ENCODE measurements around the gene SOS1.
A peak's percentile ranks its signal among the peaks of the same experiment; 100 is the strongest.
"Not testable (repeated sequence)": the region's sequence is repeated elsewhere in the genome, so short reads cannot be mapped to it uniquely, and the experiment has no call there.

Gene SOS1

DNA sequence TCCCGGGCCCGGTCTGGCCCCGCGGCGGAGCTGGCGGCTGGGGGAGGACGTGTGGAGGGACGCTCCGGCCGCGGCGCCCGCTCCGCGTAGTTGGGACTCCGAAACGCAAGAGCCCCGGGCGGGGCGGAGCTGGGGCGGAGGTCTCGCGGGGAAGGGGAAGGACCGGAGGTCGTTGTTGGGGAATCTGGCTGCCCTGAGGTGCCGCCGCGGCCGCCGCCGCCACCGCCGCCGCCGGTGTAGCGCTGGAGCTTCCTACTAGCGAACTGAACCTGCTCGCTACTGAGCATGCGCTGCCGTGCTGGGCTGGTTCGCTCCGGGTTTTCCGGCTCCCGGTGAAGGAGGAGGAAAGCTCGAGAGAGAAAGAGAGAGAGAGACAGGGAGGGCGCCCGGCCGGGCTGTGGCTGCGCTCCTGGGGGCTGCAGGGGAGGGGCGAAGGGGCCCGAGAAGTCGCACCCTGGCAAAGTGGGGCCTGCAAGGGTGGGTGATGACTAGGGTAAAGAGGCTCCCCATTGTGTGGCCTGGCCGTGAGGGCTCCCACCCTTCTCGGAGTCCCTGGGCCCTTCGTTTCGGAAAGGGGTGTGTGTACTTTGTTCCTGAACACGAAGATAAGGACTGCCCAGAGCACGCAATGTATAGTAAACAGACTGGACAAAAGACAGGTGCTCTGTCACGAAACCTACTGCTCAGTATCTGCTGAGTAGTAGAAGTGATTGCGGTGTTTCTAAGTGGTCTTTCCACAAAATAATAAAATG lies at the start of gene SOS1:
Gene SOS1 (minus strand): TSS at position 281 of the 752 bp plus-strand sequence. CDS start 629 bp downstream, outside the sequence.
- peak; percentile 85 to 92 for DNase-seq

DNA sequence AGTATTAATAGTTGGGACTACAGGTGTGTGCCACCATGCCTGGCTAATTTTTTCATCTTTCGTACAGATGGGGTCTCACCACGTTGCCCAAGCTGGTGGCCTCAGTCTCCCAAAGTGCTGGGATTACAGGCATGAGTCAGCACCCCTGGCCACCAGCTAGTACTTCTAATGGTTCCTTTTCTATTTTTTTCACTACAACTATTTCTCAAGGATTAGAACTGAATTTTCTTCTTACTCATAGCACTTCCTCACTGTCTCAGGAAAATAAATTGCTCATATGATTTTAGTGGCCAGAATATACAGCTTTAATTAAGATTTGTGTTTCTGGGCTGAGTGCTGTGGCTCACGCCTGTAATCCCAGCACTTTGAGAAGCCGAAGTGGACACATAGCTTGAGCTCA lies 43.2 kb upstream of the SOS1 start:
- DNase-seq, result no peak

DNA sequence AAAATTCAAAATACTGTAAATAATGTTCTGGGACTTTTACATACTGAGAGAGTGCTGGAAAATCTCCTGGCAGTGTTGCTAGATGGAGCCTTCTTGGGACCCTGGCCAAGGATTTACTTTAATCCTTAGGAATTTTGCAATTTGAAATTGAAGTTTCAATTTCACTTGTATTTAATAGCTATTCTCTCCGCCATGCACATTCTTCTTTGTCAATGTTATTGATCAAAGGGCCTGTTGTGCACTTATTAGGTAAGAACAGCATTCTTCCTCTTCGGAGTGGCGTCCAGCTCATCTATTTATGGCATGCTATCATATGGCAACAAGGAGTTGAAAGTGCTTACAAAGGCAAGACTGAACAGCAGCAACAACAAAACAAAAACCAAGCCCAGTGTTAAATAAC lies 40.1 kb upstream of the SOS1 start:
- no peak for DNase-seq

- no peak for DNase-seq
These were observed 38.4 kb upstream of the SOS1 start for GRCh38 chr2:39159283-39159682.

DNA sequence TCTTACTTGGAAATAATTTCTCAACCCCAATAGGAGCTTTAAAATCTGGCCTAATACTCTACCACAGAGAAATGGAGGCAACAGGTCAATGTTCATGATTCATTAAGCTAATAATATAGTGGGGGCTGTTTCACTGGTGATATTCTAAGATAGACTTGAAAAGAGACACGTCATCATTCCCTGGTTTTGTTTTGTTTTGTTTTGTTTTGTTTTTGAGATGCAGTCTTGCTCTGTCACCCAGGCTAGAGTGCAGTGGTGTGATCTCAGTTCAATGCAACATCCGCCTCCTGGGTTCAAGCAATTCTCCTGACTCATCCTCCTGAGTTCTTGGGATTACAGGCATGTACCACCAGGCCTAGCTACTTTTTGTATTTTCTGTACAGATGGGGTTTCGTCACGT lies 37.5 kb upstream of the SOS1 start:
- no peak for DNase-seq

- DNase-seq, result no peak
These were observed 36.0 kb upstream of the SOS1 start for GRCh38 chr2:39156846-39157245.

DNA sequence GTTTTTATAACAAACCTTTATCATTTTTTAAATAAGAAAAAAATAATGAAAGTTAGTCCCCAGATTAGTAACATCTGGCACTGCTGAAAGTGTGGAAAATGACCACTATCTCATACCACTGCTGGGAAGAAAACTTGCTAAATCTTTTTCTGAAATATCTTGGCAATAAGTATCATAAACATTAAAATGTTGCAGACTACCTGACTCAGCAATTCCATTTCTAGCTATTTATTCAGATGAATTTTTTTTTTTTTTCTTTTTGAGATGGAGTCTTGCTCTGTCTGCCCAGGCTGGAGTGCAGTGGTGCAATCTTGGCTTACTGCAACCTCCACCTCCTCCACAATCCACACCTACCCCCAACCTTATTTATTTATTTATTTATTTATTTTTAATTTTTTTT lies 35.3 kb upstream of the SOS1 start:
- DNase-seq, result no peak

GRCh38 chr2:39155573-39155972 lies 34.7 kb upstream of the SOS1 start:
- DNase-seq, result not testable (repeated sequence)

DNA sequence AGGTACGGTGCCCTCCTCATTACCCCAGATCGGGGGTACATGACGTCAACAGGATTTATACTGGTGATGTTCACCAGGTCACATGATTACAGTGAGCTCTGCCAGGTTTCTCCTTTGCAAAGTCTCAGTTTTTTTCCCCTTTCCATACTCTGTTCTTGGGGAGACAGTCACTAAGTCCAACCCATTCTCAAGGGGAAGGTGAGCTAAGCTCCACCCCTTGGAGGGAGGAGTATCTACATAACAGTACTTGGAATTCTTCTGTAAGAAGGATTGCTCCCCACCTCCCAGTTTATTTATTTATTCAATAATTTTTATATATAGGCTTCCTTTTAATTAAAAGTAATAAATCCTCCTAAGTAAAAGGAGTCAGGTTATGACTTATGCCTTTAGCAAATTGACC lies 34.1 kb upstream of the SOS1 start:
- no peak for DNase-seq

GRCh38 chr2:39153312-39153711 lies 32.5 kb upstream of the SOS1 start:
- no peak for DNase-seq

- DNase-seq, result no peak
These were observed 31.7 kb upstream of the SOS1 start for GRCh38 chr2:39152504-39152903.

- no peak for DNase-seq
These were observed 30.1 kb upstream of the SOS1 start for GRCh38 chr2:39150890-39151497.

GRCh38 chr2:39150102-39150562 lies 29.3 kb upstream of the SOS1 start:
- no peak for DNase-seq

GRCh38 chr2:39146630-39147029 lies 25.8 kb upstream of the SOS1 start:
- no peak for DNase-seq

DNA sequence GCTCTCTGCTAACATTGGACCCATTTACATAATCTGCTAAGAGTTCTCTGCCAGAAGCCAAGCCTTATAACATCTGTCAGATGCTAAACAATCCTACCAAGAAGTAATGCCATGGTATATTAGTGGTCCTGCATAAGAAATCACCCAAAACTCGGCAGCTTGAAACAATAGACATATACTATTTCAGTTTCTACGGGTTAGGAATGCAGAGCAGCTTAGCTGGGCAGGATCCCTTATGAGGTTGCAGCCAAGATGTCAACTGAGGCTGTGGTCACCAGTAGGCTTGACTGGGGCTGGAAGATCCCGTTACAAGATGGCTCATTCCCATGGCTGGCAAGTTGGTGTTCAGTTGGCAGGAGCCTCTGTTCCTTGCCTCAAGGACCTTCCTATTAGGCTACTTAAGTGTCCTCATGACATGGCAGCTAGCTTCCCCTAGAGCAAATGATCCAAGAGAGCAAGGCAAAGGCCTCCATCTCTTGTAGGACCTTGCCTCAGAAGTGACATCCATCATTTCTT lies 25.1 kb upstream of the SOS1 start:
- DNase-seq, result no peak

GRCh38 chr2:39144416-39144815 lies 23.6 kb upstream of the SOS1 start:
- no peak for DNase-seq

DNA sequence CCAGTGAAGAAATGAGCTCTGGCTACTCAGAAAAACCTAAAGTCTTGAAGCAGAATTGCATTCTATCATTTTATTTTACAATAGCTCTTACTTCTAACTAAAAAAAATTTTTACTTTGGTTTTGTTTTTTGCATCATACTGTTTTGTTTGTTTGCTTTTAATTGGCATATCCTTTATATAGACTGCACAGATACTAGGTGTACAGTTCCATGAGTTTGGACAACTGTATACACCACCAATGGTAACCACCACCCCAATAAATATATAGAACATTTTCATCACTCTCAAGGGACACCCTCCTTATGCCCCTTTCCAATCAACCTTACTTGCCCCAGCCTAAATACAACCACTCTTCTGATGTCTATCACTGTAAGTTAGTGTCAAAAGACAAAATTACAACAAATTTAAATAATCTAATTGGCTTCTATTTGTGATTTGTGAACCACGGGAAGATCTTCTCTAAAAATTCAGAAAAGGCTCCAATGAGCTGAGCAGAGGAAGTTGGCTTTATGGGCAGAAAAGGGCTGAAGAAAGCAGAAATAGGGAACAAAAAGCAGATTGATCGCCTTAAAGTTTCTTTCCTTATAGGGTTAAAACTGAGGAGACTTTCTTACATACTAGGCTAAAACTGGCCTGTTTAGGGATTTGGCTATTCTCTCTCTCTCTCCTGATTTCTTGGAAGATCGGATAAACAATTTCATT lies 22.2 kb upstream of the SOS1 start:
- no peak for DNase-seq

GRCh38 chr2:39141334-39142271 lies 20.8 kb upstream of the SOS1 start:
- no peak for DNase-seq

- DNase-seq, result not testable (repeated sequence)
These were observed 20.1 kb upstream of the SOS1 start for GRCh38 chr2:39140948-39141333.

DNA sequence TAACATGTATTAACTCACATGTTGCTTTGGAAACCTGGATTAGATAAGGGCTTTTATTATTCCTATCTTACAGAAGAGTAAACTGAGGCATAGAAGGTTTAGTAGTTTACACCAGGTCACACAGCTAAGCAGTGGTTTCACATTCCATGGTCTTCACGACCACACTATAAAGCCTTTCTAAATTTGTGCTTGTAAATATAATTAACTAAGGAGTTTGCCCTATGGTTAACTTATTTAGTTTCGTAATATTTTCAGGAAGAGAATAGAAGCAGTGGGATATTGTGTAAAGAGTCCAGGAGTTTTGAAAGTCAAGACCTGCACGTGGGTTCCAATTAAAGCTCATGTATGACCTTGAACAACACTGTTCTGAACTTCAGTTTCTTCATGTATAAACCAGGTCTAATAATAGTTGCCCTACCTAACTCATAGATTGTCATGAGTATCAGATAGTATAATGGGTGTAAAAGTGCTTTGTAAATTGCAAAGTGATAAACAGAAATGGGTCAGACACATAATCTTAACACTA lies 19.5 kb upstream of the SOS1 start:
- DNase-seq, result no peak

DNA sequence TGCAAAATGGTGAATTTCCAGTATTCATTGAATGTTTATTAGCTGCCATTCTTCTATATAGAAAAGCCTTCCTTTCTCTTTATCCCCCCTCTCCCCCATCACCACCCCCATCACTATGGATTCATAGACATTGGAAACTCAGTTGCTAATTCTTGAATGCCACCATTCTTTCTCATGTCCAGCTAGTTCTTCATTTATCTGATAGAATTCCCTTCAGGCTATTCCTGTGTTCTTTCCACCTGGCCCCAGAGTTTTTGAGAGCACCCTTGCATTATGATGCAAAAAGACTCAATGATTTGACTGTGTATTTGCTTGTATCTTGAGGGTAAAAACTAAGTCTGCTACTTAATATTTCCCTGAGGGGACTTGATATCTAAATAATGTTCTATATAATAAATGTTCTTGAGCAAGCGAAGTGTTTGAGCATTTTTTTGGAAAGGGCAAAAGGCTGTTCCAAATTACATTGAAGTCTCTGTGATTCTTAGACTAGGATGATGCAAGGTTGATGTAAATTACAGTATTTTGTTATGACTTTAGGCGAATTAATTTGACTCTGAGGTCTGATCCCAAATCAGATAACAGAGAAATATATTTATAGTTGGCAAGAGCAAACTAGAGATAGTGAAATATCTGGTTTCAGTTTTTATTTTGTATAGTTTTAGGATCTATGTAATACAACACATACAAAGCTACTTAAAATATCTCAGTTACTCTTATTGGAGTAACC lies 18.8 kb upstream of the SOS1 start:
- no peak for DNase-seq

DNA sequence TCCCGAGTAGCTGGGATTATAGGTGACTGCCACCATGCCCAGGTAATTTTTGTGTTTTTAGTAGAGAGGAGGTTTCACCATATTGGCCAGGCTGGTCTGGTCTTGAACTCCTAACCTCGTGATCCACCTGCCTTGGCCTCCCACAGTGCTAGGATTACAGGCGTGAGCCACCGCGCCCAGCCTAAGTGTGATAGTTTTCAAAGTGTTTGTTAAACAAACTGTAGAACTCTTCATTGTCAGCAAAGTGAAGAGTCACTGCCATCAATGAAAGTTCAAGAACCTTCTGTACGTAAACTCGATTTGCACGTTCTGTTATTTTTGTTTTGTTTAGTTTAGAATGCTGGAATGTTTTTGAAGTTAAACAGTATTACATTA lies 18.0 kb upstream of the SOS1 start:
- DNase-seq, result no peak
